Endodermal cell (in vitro differentiated cells): ENCODE measurements around the gene ANKFY1. TPM values are rescaled to one million over a fixed set of nuclear protein-coding genes. Genes with fewer than 3 reads are reported as not detected.
"Not testable (repeated sequence)": the region's sequence is repeated elsewhere in the genome, so short reads cannot be mapped to it uniquely, and the experiment has no call there.

Experiments
- DNase-seq: peaks from one replicate; pipeline ENCODE4 v3.0.0-alpha.2; 2017
- H3K27ac ChIP-seq: 2 replicates; pipeline ENCODE4 v1.5.1; 2013; ENCODE audit warnings: mild to moderate bottlenecking, low read depth, low read length, moderate library complexity
- H3K27me3 ChIP-seq: 2 replicates; pipeline ENCODE4 v1.6.1; 2013; ENCODE audit warnings: mild to moderate bottlenecking, low read length, moderate library complexity; ENCODE audit not compliant: insufficient read depth, control insufficient read depth, poor library complexity, severe bottlenecking
- H3K36me3 ChIP-seq: 2 replicates; pipeline ENCODE4 v1.7.0; 2013; ENCODE audit warnings: mild to moderate bottlenecking, low read length, moderate library complexity; ENCODE audit not compliant: control insufficient read depth, insufficient read depth
- H3K4me1 ChIP-seq: one replicate; pipeline ENCODE4 v1.7.0; 2013; ENCODE audit warnings: low read length; ENCODE audit not compliant: control insufficient read depth, insufficient read depth
- H3K4me3 ChIP-seq: 2 replicates; pipeline ENCODE4 v1.5.1; 2013; ENCODE audit warnings: mild to moderate bottlenecking, low read length, moderate library complexity
- H3K9ac ChIP-seq: 2 replicates; pipeline ENCODE4 v1.6.1; 2013; ENCODE audit warnings: mild to moderate bottlenecking, low read length, moderate library complexity; ENCODE audit not compliant: poor library complexity, severe bottlenecking; ENCODE audit errors: extremely low read depth
- H3K9me3 ChIP-seq: 2 replicates; pipeline ENCODE4 v1.6.1; 2013; ENCODE audit warnings: mild to moderate bottlenecking, low read length, moderate library complexity; ENCODE audit not compliant: control insufficient read depth
- H3K27ac Mint-ChIP-seq: 2 replicates; pipeline ENCODE4 v1.8.0; 2020; ENCODE audit warnings: mixed read lengths
- H3K27me3 Mint-ChIP-seq: 2 replicates; pipeline ENCODE4 v1.8.0; 2021; ENCODE audit warnings: mild to moderate bottlenecking, mixed read lengths; ENCODE audit not compliant: insufficient read depth
- H3K36me3 Mint-ChIP-seq: 2 replicates; pipeline ENCODE4 v1.8.0; 2020; ENCODE audit warnings: low read depth, mixed read lengths
- H3K4me1 Mint-ChIP-seq: 2 replicates; pipeline ENCODE4 v1.8.0; 2020; ENCODE audit warnings: mixed read lengths
- H3K4me3 Mint-ChIP-seq: 2 replicates; pipeline ENCODE4 v1.8.0; 2020; ENCODE audit warnings: mild to moderate bottlenecking, moderate library complexity, mixed read lengths
- H3K9me3 Mint-ChIP-seq: 2 replicates; pipeline ENCODE4 v1.8.0; 2020; ENCODE audit warnings: mild to moderate bottlenecking, mixed read lengths
- CTCF ChIP-seq: fragments of 200-600 bp; sonication (generic); conservative IDR thresholded peaks from 2 replicates; pipeline ENCODE4 v1.5.0; 2021; ENCODE audit warnings: antibody characterized with exemption, mild to moderate bottlenecking
- WGBS, 2 experiments: methylation state at CpG; one replicate each; pipeline versions ENCODE4 v1.1.5 to v1.1.7; 2013; ENCODE audit warnings: missing lambda C conversion rate in 2 of 2, mixed read lengths in 1 of 2; ENCODE audit not compliant: insufficient coverage in 1 of 2, insufficient read length in 1 of 2; 5-methylcytosine and 5-hydroxymethylcytosine counted together
- total RNA-seq, 2 donors: library from RNA; stranded (reverse); fragmentation: NEBNext Ultra II Directional in 1 of 2; extraction: Animal tissue kit (Norgen Biotek cat#: 25700) in 1 of 2; gene quantifications; 2 replicates in 1 of 2; 3 replicates in 1 of 2; pipeline ENCODE4 v1.2.1, GENCODE V29; 2021

Gene ANKFY1
- total RNA-seq, 2 donors from 2014 or later: 48.0 to 62.4 TPM

GRCh38 chr17:4195306-4195705 is 68.5 kb downstream of the ANKFY1 start:
- H3K27ac ChIP-seq: no peak overlapping the region
- H3K27me3 ChIP-seq: no peaks in the 10 kb centered on the region
- no peaks in the 10 kb centered on the region for H3K9me3 Mint-ChIP-seq
- H3K4me1 ChIP-seq: no peaks in the 10 kb centered on the region
- H3K36me3 Mint-ChIP-seq: peaks cover 49% of the 10 kb centered on the region
- no peak for DNase-seq
- no peaks in the 10 kb centered on the region for H3K9me3 ChIP-seq
- no peak overlapping the region for H3K4me3 Mint-ChIP-seq
- H3K27me3 Mint-ChIP-seq: no peaks in the 10 kb centered on the region
- no peak overlapping the region for H3K4me3 ChIP-seq
- H3K36me3 ChIP-seq: peaks cover 74% of the 10 kb centered on the region
- H3K4me1 Mint-ChIP-seq: no peaks in the 10 kb centered on the region
- no peak overlapping the region for H3K27ac Mint-ChIP-seq
- TF ChIP-seq CTCF: no peak
- WGBS, 2 experiments: 95 to 98% methylated on average over 6 to 10 of the region's 10 CpGs
- H3K9ac ChIP-seq: no peak overlapping the region

GRCh38 chr17:4194796-4195195 is 69.0 kb downstream of the ANKFY1 start:
- H3K27me3 Mint-ChIP-seq: no peaks in the 10 kb centered on the region
- Histone ChIP-seq H3K4me3 (no peak overlapping the region), H3K9me3 (no peaks in the 10 kb centered on the region), H3K9ac (no peak overlapping the region), H3K27ac (no peak overlapping the region), H3K36me3 (peaks cover 76% of the 10 kb centered on the region), H3K4me1 (no peaks in the 10 kb centered on the region), H3K27me3 (no peaks in the 10 kb centered on the region)
- peaks cover 53% of the 10 kb centered on the region for H3K36me3 Mint-ChIP-seq
- no peaks in the 10 kb centered on the region for H3K9me3 Mint-ChIP-seq
- no peak for TF ChIP-seq CTCF
- no peak overlapping the region for H3K27ac Mint-ChIP-seq
- H3K4me1 Mint-ChIP-seq: no peaks in the 10 kb centered on the region
- DNase-seq: no peak
- no peak overlapping the region for H3K4me3 Mint-ChIP-seq
- 94 to 96% methylated on average over 14 to 15 of the region's 15 CpGs for WGBS, 2 experiments

- 95 to 97% methylated on average over 6 to 7 of the region's 7 CpGs for WGBS, 2 experiments
- H3K27me3 Mint-ChIP-seq, H3K27me3 ChIP-seq, DNase-seq, H3K4me3 ChIP-seq, H3K4me3 Mint-ChIP-seq, H3K27ac ChIP-seq, H3K4me1 ChIP-seq, H3K9me3 Mint-ChIP-seq, H3K27ac Mint-ChIP-seq, H3K9ac ChIP-seq, H3K9me3 ChIP-seq: not testable (repeated sequence)
- Mint-ChIP-seq H3K4me1 (peaks cover 11% of the 10 kb centered on the region), H3K36me3 (peaks cover 66% of the 10 kb centered on the region)
- peaks cover 80% of the 10 kb centered on the region for H3K36me3 ChIP-seq
These were observed 73.0 kb downstream of the ANKFY1 start for GRCh38 chr17:4190791-4191190.

- Histone ChIP-seq H3K9me3 (no peaks in the 10 kb centered on the region), H3K36me3 (peaks cover 74% of the 10 kb centered on the region), H3K4me3 (no peak overlapping the region), H3K4me1 (no peaks in the 10 kb centered on the region), H3K9ac (no peak overlapping the region), H3K27me3 (no peaks in the 10 kb centered on the region), H3K27ac (no peak overlapping the region)
- H3K4me3 Mint-ChIP-seq: no peak overlapping the region
- no peaks in the 10 kb centered on the region for H3K27me3 Mint-ChIP-seq
- peaks cover 11% of the 10 kb centered on the region for H3K4me1 Mint-ChIP-seq
- no peak for DNase-seq
- TF ChIP-seq CTCF: no peak
- 94% methylated on average over 7 to 10 of the region's 10 CpGs for WGBS, 2 experiments
- peaks cover 58% of the 10 kb centered on the region for H3K36me3 Mint-ChIP-seq
- no peak overlapping the region for H3K27ac Mint-ChIP-seq
- no peaks in the 10 kb centered on the region for H3K9me3 Mint-ChIP-seq
These were observed 74.5 kb downstream of the ANKFY1 start for GRCh38 chr17:4189280-4189679.
